HFF-Myc (cell line): Measurements from ENCODE around the gene USP20.

ENCODE experiments used
- DNase-seq: peaks from one replicate; pipeline ENCODE4 v3.0.0-alpha.2; 2011; ENCODE audit warnings: low read depth; ENCODE audit errors: extremely low read depth
- H3K4me3 ChIP-seq: replicated peaks from 2 replicates; pipeline ENCODE4 v1.5.1; 2011; ENCODE audit warnings: low read depth, mild to moderate bottlenecking, control low read depth, low read length
- TF ChIP-seq, protein P1 (sequence below): IDR thresholded peaks from 2 replicates; pipeline ENCODE4 v1.5.1; 2012; ENCODE audit warnings: mild to moderate bottlenecking, low read depth, low read length, control low read depth; ENCODE audit errors: missing control alignments

USP20 gene

GRCh38 chr9:129871046-129871445 is 35.8 kb downstream of the USP20 start:
- TF ChIP-seq, protein P1, sequence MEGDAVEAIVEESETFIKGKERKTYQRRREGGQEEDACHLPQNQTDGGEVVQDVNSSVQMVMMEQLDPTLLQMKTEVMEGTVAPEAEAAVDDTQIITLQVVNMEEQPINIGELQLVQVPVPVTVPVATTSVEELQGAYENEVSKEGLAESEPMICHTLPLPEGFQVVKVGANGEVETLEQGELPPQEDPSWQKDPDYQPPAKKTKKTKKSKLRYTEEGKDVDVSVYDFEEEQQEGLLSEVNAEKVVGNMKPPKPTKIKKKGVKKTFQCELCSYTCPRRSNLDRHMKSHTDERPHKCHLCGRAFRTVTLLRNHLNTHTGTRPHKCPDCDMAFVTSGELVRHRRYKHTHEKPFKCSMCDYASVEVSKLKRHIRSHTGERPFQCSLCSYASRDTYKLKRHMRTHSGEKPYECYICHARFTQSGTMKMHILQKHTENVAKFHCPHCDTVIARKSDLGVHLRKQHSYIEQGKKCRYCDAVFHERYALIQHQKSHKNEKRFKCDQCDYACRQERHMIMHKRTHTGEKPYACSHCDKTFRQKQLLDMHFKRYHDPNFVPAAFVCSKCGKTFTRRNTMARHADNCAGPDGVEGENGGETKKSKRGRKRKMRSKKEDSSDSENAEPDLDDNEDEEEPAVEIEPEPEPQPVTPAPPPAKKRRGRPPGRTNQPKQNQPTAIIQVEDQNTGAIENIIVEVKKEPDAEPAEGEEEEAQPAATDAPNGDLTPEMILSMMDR: no peak
- no peak overlapping the region for H3K4me3 ChIP-seq
- no peak for DNase-seq

GRCh38 chr9:129873563-129874190 is 38.4 kb downstream of the USP20 start:
- no peak for DNase-seq
- TF ChIP-seq, protein P1: no peak
- no peak overlapping the region for H3K4me3 ChIP-seq

- DNase-seq: no peak
- TF ChIP-seq, protein P1: no peak
These were observed 39.2 kb downstream of the USP20 start for GRCh38 chr9:129874261-129875101.

DNA sequence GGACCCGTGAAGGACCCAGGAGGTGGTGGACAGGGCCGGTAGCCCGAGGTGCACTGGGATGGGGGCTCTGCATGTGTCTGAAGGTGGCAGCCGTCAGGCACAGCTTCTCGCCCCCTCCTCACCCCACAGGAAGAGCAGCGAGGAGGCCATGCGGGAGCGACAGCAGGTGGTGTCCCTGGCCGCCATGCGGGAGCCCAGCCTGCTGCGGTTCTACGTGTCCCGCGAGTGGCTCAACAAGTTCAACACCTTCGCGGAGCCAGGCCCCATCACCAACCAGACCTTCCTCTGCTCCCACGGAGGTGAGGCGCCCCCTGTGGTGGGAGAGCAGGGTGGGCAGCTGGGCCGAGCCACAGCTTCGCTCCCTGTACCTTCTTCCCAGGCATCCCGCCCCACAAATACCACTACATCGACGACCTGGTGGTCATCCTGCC is 39.9 kb downstream of the USP20 start:
- no peak overlapping the region for H3K4me3 ChIP-seq
- TF ChIP-seq, protein P1: peak; percentile 28
- no peak for DNase-seq

More at GRCh38 chr9:129874261-129875101, 39.2 kb downstream of the USP20 start:
- H3K4me3 ChIP-seq: no peak overlapping the region

GRCh38 chr9:129875687-129876395 is 40.6 kb downstream of the USP20 start:
- DNase-seq: no peak
- no peak overlapping the region for H3K4me3 ChIP-seq
- TF ChIP-seq, protein P1: no peak

DNA sequence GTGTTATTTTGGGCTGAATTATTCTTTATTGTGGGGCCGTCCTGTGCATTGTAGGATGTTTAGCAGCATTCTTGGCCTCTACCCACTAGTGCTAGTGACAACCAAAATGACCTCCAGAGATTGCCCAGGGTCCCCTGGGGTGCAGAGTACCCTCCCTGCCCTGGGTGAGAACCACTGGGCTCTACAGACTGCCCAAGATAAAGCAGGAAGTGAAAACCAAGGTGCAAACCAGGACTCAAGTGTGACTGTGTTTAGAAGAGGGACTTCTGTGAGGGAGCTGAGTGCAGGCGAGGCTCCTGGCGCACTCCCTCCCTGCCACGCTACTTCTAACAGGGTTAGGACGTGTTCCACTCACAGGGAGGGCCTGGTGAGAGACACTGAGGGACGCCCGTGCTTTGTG is 41.6 kb downstream of the USP20 start:
- TF ChIP-seq, protein P1: no peak
- H3K4me3 ChIP-seq: no peak overlapping the region
- DNase-seq: no peak
